ENCODE data around the gene POLR1D.

Gene POLR1D

DNA sequence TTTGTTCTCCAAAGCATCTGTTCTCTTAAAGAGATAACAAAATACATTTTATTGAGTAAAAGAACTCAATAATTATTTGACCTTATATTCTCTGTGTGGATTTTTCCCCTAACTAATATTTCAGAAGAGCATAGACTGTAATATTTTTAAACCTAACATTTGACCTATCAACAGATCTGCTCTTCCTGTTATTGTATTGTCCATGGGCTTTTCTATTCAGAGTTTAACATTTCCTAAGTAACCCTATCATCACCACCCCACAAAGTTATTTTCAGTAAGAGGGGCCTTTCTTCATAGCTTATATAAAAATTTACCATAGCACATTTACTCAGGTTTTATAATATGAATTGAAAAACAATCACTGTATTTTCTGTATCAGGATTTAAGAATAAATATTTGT, 17.5 kb downstream of the POLR1D start:
- Mint-ChIP-seq H3K36me3 (ENCODE audit: low read depth) (peaks cover 72% of the 10 kb centered on the region), H3K9me3 (no peaks in the 10 kb centered on the region), H3K4me3 (no peak overlapping the region), H3K4me1 (ENCODE audit: low read depth) (peaks cover 74% of the 10 kb centered on the region), H3K27me3 (no peaks in the 10 kb centered on the region), H3K27ac (no peak overlapping the region)
- no peak for DNase-seq

DNA sequence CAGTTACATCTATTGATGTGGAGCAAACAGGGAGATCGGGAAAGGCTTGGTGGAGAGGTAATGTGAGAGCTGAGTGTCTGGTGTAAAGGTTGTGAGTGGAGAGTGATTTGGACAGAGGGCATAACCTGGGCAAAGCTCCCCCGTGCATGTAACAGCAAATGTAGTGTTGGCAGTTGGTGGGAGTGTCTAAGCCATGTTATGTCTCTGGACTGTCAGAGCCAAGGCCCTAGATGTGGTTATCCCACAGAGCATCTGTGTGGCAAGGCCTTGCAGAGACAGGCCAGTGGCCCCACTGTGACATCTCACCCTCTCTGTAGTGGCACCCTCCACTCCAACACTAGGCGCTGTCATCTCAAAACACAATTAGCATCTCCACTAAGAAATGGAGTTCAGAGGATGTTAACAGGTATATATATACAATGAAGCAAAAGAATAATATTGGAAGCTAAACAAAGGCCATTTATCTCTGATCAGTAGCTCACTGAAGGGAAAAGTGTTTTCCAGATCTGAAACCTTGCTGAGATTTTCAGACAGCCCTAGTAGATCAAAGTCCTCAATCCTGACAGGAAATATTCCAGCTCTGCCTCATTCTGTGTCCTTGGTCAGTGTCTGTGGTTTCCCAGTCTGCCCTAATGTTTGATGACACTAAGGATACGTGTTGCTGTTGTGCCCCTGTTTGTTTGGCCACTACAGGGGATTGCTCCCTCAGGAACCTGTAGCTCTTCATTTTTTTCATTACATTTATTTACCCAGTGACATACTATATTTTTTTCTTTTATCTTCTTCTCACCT, 20.2 kb downstream of the POLR1D start:
- no peak for DNase-seq
- peaks cover 2% of the 10 kb centered on the region for H3K9me3 Mint-ChIP-seq
- H3K4me1 Mint-ChIP-seq (ENCODE audit: low read depth): peaks cover 64% of the 10 kb centered on the region
- no peaks in the 10 kb centered on the region for H3K27me3 Mint-ChIP-seq
- H3K27ac Mint-ChIP-seq: no peak overlapping the region
- H3K4me3 Mint-ChIP-seq: no peak overlapping the region
- H3K36me3 Mint-ChIP-seq (ENCODE audit: low read depth): peaks cover 77% of the 10 kb centered on the region

- Mint-ChIP-seq H3K9me3 (peaks cover 2% of the 10 kb centered on the region), H3K36me3 (ENCODE audit: low read depth) (peaks cover 78% of the 10 kb centered on the region), H3K27ac (no peak overlapping the region), H3K4me1 (ENCODE audit: low read depth) (peaks cover 53% of the 10 kb centered on the region), H3K4me3 (no peak overlapping the region), H3K27me3 (no peaks in the 10 kb centered on the region)
- no peak for DNase-seq
Observed at GRCh38 chr13:27643334-27644132, 21.8 kb downstream of the POLR1D start.

GRCh38 chr13:27644302-27644701, 22.6 kb downstream of the POLR1D start:
- Mint-ChIP-seq H3K4me1 (ENCODE audit: low read depth) (peaks cover 45% of the 10 kb centered on the region), H3K27me3 (no peaks in the 10 kb centered on the region), H3K9me3 (peaks cover 7% of the 10 kb centered on the region), H3K4me3 (no peak overlapping the region), H3K27ac (no peak overlapping the region), H3K36me3 (ENCODE audit: low read depth) (peaks cover 79% of the 10 kb centered on the region)
- no peak for DNase-seq

DNA sequence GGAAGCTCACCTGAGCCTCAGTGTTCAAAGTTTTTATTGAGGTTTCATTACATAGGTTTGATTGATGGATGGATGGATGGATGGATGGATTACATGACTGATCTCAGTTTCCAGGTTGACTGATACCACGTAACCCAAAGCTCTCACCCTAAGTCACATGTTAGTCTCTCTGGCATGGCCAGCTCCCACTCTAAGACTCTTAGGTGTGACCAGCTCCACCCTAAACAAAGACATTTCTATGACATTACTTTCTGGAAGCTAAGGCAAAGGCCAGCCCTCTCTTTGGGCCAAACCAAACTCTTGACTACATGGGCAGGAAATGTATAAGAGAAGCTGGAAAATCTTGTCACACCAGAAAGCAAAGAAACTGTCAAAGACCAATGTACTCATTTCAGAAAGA, 28.6 kb downstream of the POLR1D start:
- Mint-ChIP-seq H3K9me3 (peaks cover 16% of the 10 kb centered on the region), H3K36me3 (ENCODE audit: low read depth) (peaks cover 83% of the 10 kb centered on the region), H3K4me1 (ENCODE audit: low read depth) (peaks cover 6% of the 10 kb centered on the region), H3K4me3 (no peak overlapping the region), H3K27ac (no peak overlapping the region), H3K27me3 (no peaks in the 10 kb centered on the region)
- no peak for DNase-seq

DNA sequence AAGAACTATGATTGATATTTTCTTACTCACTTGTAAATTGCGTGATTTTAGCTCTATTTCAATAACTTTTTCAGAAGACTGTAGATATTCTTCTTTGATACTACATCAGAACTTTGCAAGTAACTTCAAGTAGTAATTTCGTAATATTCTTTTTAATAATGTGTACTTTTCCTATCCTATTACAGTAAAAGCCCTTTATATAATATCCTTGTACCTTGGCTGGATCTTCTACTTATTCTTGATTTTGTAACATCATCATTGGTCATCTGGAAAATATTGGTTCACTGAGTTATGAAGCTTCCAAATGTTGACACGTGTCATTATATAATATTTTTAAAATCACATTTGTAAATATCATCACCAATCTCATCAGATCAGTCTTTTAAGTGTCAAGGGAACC, 32.4 kb downstream of the POLR1D start:
- peaks cover 10% of the 10 kb centered on the region for H3K9me3 Mint-ChIP-seq

GRCh38 chr13:27654816-27655215, 33.1 kb downstream of the POLR1D start:
- H3K27me3 Mint-ChIP-seq: no peaks in the 10 kb centered on the region
- peaks cover 62% of the 10 kb centered on the region for H3K36me3 Mint-ChIP-seq (ENCODE audit: low read depth)
- H3K4me3 Mint-ChIP-seq: no peak overlapping the region
- peaks cover 6% of the 10 kb centered on the region for H3K4me1 Mint-ChIP-seq (ENCODE audit: low read depth)
- H3K27ac Mint-ChIP-seq: no peak overlapping the region
- peaks cover 5% of the 10 kb centered on the region for H3K9me3 Mint-ChIP-seq
- no peak for DNase-seq

More for the DNA sequence above, 32.4 kb downstream of the POLR1D start:
- Mint-ChIP-seq H3K36me3 (ENCODE audit: low read depth) (peaks cover 65% of the 10 kb centered on the region), H3K27me3 (no peaks in the 10 kb centered on the region), H3K27ac (no peak overlapping the region), H3K4me3 (no peak overlapping the region), H3K4me1 (ENCODE audit: low read depth) (peaks cover 6% of the 10 kb centered on the region)
- DNase-seq: no peak

DNA sequence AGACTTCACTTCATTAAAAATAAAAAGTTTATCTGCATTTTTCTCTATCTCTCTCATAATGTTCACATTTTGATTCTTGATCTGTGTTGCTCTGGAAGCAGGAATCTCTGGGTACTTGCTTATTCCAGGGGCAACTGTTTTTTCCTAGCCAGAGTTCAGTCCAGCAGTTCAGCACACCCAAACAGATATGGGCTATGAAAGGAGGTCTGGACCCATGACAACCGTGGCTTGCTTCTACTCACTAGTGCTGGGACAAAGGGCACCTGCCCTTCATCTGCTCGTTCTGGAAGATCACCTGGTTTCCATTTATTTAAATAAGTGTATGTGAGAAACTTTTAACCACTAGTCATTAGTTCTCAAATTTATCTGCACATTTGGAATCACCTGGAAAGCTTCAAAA, 36.0 kb downstream of the POLR1D start:
- no peaks in the 10 kb centered on the region for H3K9me3 Mint-ChIP-seq
- H3K36me3 Mint-ChIP-seq (ENCODE audit: low read depth): peaks cover 47% of the 10 kb centered on the region
- DNase-seq: no peak
- no peaks in the 10 kb centered on the region for H3K27me3 Mint-ChIP-seq
- H3K4me3 Mint-ChIP-seq: no peak overlapping the region
- peaks cover 7% of the 10 kb centered on the region for H3K4me1 Mint-ChIP-seq (ENCODE audit: low read depth)
- no peak overlapping the region for H3K27ac Mint-ChIP-seq

GRCh38 chr13:27658546-27658945, 36.9 kb downstream of the POLR1D start:
- no peaks in the 10 kb centered on the region for H3K9me3 Mint-ChIP-seq

DNA sequence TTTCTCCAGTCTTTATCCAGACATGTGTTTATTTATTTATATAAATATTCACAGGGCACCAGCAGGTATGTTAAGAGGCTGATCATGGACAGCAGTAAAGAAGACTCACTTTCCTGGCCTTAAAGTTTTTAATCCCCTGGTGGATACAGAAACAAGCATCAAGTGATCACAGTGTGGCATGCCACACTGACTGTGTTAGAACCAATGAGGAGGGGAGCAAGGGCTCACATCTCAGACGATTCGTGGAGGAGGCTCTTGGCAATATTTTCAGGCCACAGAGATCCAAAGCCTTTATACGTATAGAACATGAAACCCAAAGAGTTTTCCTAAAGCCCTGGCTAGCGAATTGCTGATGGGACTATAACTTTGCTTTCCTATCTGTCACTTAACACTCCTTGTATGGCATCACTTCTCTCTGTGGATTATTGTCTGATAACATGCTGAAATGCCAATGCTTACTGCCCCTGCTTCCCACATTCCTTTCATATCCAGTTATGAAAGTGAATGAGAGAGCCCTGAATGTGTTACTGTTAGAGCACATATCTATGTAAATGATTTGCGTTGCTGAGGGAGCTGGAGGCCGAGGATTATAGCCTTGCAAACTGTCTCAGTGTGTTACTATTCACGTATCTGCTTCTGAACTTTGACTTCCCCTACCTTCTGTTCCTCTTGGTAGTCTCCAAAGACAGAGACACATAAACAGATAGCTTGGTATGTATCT, 37.6 kb downstream of the POLR1D start:
- no peak overlapping the region for H3K27ac Mint-ChIP-seq
- no peaks in the 10 kb centered on the region for H3K9me3 Mint-ChIP-seq
- no peak for DNase-seq
- H3K36me3 Mint-ChIP-seq (ENCODE audit: low read depth): peaks cover 40% of the 10 kb centered on the region
- peaks cover 4% of the 10 kb centered on the region for H3K4me1 Mint-ChIP-seq (ENCODE audit: low read depth)
- no peaks in the 10 kb centered on the region for H3K27me3 Mint-ChIP-seq
- no peak overlapping the region for H3K4me3 Mint-ChIP-seq

More at GRCh38 chr13:27658546-27658945, 36.9 kb downstream of the POLR1D start:
- no peaks in the 10 kb centered on the region for H3K27me3 Mint-ChIP-seq
- H3K36me3 Mint-ChIP-seq (ENCODE audit: low read depth): peaks cover 41% of the 10 kb centered on the region
- H3K4me3 Mint-ChIP-seq: no peak overlapping the region
- DNase-seq: no peak
- H3K27ac Mint-ChIP-seq: no peak overlapping the region
- peaks cover 7% of the 10 kb centered on the region for H3K4me1 Mint-ChIP-seq (ENCODE audit: low read depth)

DNA sequence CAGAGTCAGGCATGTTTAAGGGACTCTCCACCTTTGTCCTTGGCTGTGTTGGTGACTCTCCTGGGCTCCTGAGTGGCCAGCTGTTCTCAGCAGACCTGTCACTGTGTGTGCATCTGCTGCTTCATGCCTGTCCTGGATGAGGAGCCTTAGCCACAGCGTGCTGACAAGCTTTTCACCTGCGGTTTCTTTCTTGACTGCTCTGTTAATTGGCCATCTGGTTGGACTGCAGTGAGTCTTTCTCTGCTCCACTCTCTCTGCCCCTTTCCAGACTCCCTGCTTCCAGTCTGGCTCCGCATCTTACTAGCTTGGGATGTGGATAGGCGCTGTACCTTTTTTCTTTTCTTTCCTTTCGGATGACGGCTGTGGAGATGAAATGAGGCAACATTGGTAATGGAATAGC, 38.8 kb downstream of the POLR1D start:
- Mint-ChIP-seq H3K27ac (no peak overlapping the region), H3K36me3 (ENCODE audit: low read depth) (peaks cover 39% of the 10 kb centered on the region), H3K27me3 (no peaks in the 10 kb centered on the region), H3K9me3 (no peaks in the 10 kb centered on the region), H3K4me3 (no peak overlapping the region), H3K4me1 (ENCODE audit: low read depth) (peaks cover 4% of the 10 kb centered on the region)
- DNase-seq: no peak

DNA sequence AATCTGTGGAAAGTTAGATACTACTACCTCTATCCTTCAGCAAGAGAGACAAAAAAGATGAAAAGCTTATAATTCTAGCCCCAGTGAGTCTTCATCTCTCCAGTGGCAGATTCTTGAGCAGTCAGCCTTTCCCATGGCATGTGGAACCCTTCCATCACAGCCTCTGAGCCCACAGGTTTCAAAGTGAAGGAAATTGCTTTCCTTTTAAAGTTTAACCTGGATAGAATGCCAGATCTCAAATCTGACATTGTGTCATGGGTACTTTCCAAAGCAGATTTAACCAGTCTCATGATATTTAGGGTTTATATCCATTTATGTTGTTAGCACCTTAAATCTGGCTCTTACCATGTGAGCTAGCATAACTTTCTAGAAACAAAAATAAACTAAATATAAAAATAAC, 39.3 kb downstream of the POLR1D start:
- peaks cover 43% of the 10 kb centered on the region for H3K36me3 Mint-ChIP-seq (ENCODE audit: low read depth)
- no peaks in the 10 kb centered on the region for H3K9me3 Mint-ChIP-seq
- no peak for DNase-seq
- no peak overlapping the region for H3K4me3 Mint-ChIP-seq
- H3K27ac Mint-ChIP-seq: no peak overlapping the region
- H3K27me3 Mint-ChIP-seq: no peaks in the 10 kb centered on the region
- peaks cover 2% of the 10 kb centered on the region for H3K4me1 Mint-ChIP-seq (ENCODE audit: low read depth)

- Mint-ChIP-seq H3K36me3 (ENCODE audit: low read depth) (peaks cover 51% of the 10 kb centered on the region), H3K9me3 (no peaks in the 10 kb centered on the region), H3K27me3 (no peaks in the 10 kb centered on the region), H3K27ac (no peak overlapping the region), H3K4me3 (no peak overlapping the region), H3K4me1 (ENCODE audit: low read depth) (peaks cover 1% of the 10 kb centered on the region)
- no peak for DNase-seq
Observed at GRCh38 chr13:27662738-27663470, 41.2 kb downstream of the POLR1D start.

- Mint-ChIP-seq H3K9me3 (no peaks in the 10 kb centered on the region), H3K36me3 (ENCODE audit: low read depth) (peaks cover 45% of the 10 kb centered on the region), H3K27ac (no peak overlapping the region)
Observed at GRCh38 chr13:27663947-27664346, 42.3 kb downstream of the POLR1D start.

More at GRCh38 chr13:27663947-27664346, 42.3 kb downstream of the POLR1D start:
- DNase-seq: no peak
- Mint-ChIP-seq H3K4me3 (no peak overlapping the region), H3K27me3 (no peaks in the 10 kb centered on the region), H3K4me1 (ENCODE audit: low read depth) (peaks cover 1% of the 10 kb centered on the region)
